Measurements from ENCODE around the gene MAP4K4. TPM values are rescaled to one million over a fixed set of nuclear protein-coding genes. Genes with fewer than 3 reads are reported as not detected.

The MAP4K4 gene
- total RNA-seq, 1 donor from 2014 or later = 36.8 TPM

DNA sequence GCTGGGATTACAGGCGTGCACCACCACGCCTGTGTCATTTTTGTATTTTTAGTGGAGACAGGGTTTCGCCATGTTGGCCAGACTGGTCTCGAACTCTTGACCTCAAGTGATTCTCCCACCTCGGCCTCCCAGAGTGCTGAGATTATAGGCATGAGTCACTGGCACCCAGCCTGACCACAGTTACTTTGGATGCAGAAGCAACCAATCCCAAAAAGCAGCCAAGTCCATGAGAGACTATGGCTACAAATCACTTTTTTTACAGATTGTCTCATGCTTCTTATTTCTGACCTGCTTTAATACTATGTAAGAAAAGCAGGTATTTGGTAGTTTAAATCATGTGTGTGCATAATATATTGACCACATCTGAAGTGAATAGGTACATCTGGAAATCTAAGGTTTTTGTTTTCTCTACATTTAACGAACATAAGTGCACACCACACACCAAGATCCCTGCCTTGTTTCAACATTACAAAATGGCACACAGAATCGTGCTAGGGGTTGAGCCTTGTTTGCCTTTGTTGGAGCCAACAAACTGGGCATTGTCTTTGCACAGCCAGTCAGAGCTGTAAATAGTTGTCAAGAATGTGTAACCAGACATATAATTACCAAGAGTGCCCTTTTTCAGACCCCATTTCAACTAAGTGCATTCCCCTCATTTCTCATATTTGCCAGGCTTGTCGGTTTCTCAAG, 18.3 kb upstream of the MAP4K4 start:
- Mint-ChIP-seq H3K27ac (no peak overlapping the region), H3K4me3 (ENCODE audit: low read depth) (no peak overlapping the region), H3K36me3 (ENCODE audit: low read depth) (no peaks in the 10 kb centered on the region), H3K9me3 (peaks cover 10% of the 10 kb centered on the region), H3K4me1 (ENCODE audit: low read depth) (peaks cover 4% of the 10 kb centered on the region), H3K27me3 (ENCODE audit: low read depth) (no peaks in the 10 kb centered on the region)
- intact Hi-C loops (cut with micrococcal nuclease) = no loop called here
- no peak for DNase-seq (ENCODE audit: low spot score)

DNA sequence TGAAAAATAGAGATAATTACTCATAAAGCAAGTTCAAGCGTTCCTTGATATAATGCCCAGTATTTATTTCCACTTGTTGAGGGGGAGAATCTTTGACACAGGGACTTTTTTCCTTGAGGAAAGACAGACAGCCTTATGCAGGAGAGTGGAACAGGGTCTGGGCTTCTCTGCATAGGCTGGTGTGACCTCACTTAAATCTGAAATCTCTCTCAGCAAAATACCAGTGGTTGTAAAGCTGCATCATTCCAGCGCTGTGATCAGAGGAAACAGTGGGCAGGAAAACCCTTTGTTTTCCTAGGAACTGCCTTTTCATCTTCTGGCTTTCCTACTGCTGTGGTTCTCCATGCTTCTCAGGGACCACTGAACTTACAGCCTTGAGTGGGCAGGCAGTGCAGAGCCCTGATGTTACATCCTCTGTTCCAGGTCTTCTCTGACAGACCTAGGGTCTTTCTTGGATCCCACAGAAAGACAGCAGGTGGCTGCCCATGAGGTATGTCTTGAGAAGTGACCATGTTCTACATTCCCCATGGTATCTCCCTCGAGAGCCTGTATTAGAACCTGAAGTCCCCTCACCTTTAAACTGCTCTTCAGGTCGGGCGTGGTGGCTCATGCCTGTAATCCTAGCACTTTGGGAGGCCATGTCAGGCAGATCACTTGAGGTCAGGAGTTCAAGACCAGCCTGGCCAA, 17.6 kb upstream of the MAP4K4 start:
- peaks cover 3% of the 10 kb centered on the region for H3K9me3 Mint-ChIP-seq
- peaks cover 4% of the 10 kb centered on the region for H3K4me1 Mint-ChIP-seq (ENCODE audit: low read depth)
- DNase-seq (ENCODE audit: low spot score) = no peak
- intact Hi-C loops (cut with micrococcal nuclease) = no loop called here
- H3K27ac Mint-ChIP-seq = no peak overlapping the region
- no peak overlapping the region for H3K4me3 Mint-ChIP-seq (ENCODE audit: low read depth)
- no peaks in the 10 kb centered on the region for H3K36me3 Mint-ChIP-seq (ENCODE audit: low read depth)
- no peaks in the 10 kb centered on the region for H3K27me3 Mint-ChIP-seq (ENCODE audit: low read depth)

DNA sequence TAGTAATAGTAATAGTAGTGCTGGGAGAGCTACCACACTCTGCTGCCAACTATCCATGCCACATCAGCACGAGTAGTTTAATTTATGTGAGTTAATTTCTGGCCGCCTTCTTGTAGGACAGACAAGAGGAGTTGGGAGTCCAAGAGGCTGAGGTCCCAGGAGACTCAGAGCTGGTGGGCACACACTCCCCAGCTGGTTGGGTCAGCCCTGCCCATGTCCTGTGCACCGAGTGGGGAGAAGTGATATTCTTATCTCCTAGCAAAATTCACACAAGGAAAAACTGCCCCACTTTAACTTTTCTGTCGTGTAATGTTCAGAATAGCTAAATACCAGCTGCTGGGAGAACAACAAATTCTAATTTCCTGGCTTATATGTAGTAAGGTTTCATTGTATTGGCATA, 15.2 kb upstream of the MAP4K4 start:
- DNase-seq (ENCODE audit: low spot score) = no peak
- Mint-ChIP-seq H3K27me3 (ENCODE audit: low read depth) (no peaks in the 10 kb centered on the region), H3K4me3 (ENCODE audit: low read depth) (no peak overlapping the region), H3K9me3 (peaks cover 3% of the 10 kb centered on the region), H3K4me1 (ENCODE audit: low read depth) (no peaks in the 10 kb centered on the region), H3K27ac (no peak overlapping the region), H3K36me3 (ENCODE audit: low read depth) (no peaks in the 10 kb centered on the region)
- intact Hi-C loops (cut with micrococcal nuclease) = no loop called here

DNA sequence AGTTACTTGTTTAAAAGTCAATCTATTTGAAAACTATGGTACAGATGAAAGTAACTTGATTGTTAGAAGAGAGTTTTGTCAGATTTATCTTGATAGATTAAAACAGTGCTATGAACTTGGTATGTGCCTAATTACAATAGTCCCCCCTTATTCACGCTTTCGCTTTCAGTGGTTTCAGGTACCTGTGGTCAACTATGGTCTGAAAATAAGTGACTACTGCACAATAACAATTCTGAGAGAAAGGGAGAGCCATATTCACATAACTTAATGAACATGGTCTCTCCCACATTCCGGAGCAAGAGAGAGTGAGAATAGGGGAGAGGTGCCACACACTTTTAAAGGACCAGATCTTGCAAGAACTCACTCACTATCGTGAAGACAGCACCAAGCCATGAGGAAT, 13.2 kb upstream of the MAP4K4 start:
- Mint-ChIP-seq H3K36me3 (ENCODE audit: low read depth) (no peaks in the 10 kb centered on the region), H3K4me3 (ENCODE audit: low read depth) (no peak overlapping the region), H3K27ac (no peak overlapping the region), H3K4me1 (ENCODE audit: low read depth) (peaks cover 6% of the 10 kb centered on the region), H3K27me3 (ENCODE audit: low read depth) (peaks cover 1% of the 10 kb centered on the region), H3K9me3 (no peaks in the 10 kb centered on the region)
- no peak for DNase-seq (ENCODE audit: low spot score)
- intact Hi-C loops (cut with micrococcal nuclease) = no loop called here

DNA sequence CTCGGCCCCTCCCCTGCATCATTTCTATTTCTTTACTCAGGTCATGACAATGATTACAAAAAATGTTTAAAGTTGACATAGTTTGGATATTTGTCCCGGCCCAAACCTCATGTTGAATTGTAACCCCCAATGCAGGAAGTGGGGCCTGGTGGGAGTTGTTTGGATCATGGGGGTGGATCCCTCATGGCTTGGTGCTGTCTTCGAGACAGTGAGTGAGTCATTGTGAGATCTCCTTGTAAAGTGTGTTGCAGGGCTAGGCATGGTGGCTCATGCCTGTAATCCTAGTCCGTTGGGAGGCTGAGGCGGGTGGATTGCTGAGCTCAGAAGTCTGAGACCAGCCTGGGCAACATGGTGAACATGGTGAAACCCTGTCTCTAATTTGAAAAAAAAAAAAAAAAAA, 9.2 kb upstream of the MAP4K4 start:
- no peak overlapping the region for H3K4me3 Mint-ChIP-seq (ENCODE audit: low read depth)
- no peak overlapping the region for H3K27ac Mint-ChIP-seq
- peaks cover 3% of the 10 kb centered on the region for H3K27me3 Mint-ChIP-seq (ENCODE audit: low read depth)
- no peak for DNase-seq (ENCODE audit: low spot score)
- no peaks in the 10 kb centered on the region for H3K9me3 Mint-ChIP-seq
- H3K36me3 Mint-ChIP-seq (ENCODE audit: low read depth) = no peaks in the 10 kb centered on the region
- H3K4me1 Mint-ChIP-seq (ENCODE audit: low read depth) = peaks cover 21% of the 10 kb centered on the region
- intact Hi-C loops (cut with micrococcal nuclease) = no loop called here

DNA sequence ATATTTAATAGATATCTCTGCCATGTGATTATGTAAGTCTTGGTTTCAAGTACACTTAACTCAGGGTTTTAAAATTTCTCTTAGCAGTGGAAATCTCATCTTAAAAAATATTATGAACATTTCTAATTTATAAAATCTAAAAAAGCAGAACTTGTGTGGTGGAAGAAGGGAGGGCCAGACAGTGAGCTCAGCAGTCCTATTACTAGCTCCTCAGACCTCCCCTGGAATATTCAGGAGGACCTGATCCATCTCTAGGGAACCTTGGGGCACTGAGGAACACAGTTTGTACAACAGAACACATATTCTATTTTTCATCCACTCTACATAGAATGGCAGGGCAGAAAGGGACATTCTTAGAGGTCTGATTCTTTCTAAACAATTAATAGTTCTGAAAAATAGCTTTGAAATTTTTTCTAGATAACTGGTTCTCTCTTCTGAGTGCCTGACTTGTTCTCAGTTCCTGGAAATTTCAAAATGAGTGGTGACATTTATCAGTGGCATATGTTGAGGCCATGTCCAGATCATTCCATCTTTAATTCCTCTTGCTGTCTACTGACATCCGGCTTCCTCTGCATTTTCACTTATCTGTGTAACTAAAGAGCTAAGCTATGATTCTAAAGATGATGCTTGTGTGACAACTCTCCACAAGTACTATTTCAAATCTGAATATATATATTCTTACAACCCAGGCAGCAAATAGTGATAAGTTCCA, 8.2 kb upstream of the MAP4K4 start:
- Mint-ChIP-seq H3K36me3 (ENCODE audit: low read depth) (no peaks in the 10 kb centered on the region), H3K27ac (no peak overlapping the region), H3K27me3 (ENCODE audit: low read depth) (peaks cover 3% of the 10 kb centered on the region), H3K4me3 (ENCODE audit: low read depth) (no peak overlapping the region), H3K4me1 (ENCODE audit: low read depth) (peaks cover 21% of the 10 kb centered on the region), H3K9me3 (no peaks in the 10 kb centered on the region)
- no peak for DNase-seq (ENCODE audit: low spot score)
- intact Hi-C loops (cut with micrococcal nuclease) = no loop called here

DNA sequence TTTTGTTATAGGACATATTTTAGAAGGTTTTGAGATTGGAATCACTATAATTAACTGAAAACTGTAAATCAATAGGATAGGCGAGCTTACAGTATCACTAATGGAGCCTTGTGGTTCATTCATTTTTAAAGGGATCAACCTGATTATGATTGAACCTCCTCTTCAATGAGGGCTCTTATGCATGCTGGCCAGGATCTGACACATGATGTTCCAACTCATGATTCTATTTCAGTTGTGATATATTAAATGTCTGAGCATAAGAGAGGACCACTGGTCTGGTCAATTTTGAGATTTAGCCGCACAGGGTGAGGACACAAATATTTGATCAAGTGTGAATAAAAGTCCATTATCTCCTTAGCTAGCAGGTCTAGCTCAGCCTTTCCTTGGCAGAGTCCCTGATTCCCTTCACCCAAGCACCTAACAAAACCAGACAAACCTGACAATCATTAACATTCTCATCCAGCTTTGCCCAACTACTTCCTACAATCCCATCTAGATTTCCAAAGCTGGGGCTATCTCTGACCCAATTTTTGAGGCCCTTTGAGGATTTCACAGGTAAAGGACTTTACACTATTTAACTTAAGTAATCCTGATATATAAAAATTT, 6.9 kb upstream of the MAP4K4 start:
- Mint-ChIP-seq H3K27me3 (ENCODE audit: low read depth) (peaks cover 3% of the 10 kb centered on the region), H3K4me3 (ENCODE audit: low read depth) (no peak overlapping the region), H3K4me1 (ENCODE audit: low read depth) (peaks cover 21% of the 10 kb centered on the region), H3K9me3 (no peaks in the 10 kb centered on the region), H3K27ac (no peak overlapping the region), H3K36me3 (ENCODE audit: low read depth) (no peaks in the 10 kb centered on the region)
- intact Hi-C loops (cut with micrococcal nuclease) = no loop called here
- no peak for DNase-seq (ENCODE audit: low spot score)

DNA sequence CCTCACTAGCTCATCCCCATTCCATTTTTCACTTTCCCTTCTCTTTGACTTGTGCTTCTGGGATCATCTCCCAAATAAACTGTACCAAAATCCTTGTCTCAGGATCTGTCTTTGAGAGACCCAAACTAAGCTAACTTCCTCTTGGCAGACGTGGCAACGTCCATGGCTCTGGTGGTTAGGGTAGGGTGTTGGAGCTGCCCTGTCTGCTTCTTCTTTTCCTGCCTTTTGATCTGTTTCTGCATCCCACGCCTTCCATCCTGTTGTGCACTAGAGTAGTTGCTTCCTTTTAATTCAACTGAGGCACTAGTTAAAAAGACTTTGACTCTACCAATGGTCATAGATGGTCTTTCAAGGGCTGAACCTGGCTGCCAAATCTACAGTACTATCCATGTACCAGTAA, 5.5 kb upstream of the MAP4K4 start:
- peaks cover 3% of the 10 kb centered on the region for H3K27me3 Mint-ChIP-seq (ENCODE audit: low read depth)
- no peak overlapping the region for H3K27ac Mint-ChIP-seq
- no peaks in the 10 kb centered on the region for H3K9me3 Mint-ChIP-seq
- H3K4me1 Mint-ChIP-seq (ENCODE audit: low read depth) = peaks cover 25% of the 10 kb centered on the region
- intact Hi-C loops (cut with micrococcal nuclease) = no loop called here
- no peak overlapping the region for H3K4me3 Mint-ChIP-seq (ENCODE audit: low read depth)
- DNase-seq (ENCODE audit: low spot score) = no peak
- no peaks in the 10 kb centered on the region for H3K36me3 Mint-ChIP-seq (ENCODE audit: low read depth)

DNA sequence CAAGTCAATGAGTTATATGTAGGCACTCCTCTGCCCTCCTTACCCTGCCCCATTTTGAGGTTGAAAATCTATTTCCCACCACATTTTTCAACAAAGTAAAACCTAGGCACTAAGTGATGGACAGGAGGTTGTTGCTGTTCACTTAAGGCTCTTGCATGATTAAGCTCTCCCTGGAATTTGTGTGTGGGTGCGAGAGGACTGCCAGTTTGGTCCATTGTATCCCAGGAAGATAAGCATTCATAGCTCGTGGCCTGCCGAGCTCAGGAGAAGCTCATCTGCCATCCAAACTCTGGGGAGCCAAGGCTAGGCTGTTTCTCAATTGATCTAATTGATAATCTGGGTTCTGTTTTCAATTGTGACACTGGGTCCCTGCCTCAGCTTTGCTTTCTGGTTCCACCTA, 4.7 kb upstream of the MAP4K4 start:
- intact Hi-C loops (cut with micrococcal nuclease) = no loop called here
- no peak overlapping the region for H3K27ac Mint-ChIP-seq
- DNase-seq (ENCODE audit: low spot score) = no peak
- H3K9me3 Mint-ChIP-seq = no peaks in the 10 kb centered on the region
- H3K27me3 Mint-ChIP-seq (ENCODE audit: low read depth) = peaks cover 3% of the 10 kb centered on the region
- no peak overlapping the region for H3K4me3 Mint-ChIP-seq (ENCODE audit: low read depth)
- H3K36me3 Mint-ChIP-seq (ENCODE audit: low read depth) = no peaks in the 10 kb centered on the region
- H3K4me1 Mint-ChIP-seq (ENCODE audit: low read depth) = peaks cover 25% of the 10 kb centered on the region

DNA sequence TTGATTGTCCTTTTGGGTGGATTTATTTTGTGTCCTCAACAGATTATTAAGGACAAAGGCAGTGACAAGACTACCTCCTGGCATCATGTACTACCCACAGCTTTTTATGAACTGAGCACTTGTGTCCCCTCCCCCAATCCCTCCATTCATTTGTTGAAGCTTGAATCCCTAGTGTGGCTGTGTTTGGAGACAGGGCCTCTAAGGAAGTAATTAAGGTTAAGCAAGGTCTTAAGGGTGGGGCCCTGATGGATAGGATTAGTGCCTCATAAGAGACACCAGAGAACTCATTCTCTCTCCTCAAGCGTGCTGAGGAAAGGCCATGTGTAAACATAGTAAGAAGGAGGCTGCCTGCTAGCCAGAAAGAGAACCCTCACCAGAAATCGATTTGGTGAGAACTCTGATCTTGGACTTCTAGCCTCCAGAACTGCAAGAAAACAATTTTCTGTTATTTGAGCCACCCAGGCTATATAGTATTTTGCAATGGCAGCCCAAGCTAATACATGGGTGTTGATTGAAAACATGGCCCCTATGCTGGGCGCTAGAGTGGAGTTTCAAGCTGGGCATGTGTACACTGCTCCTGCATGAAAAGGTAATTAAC, 3.4 kb upstream of the MAP4K4 start:
- Mint-ChIP-seq H3K27me3 (ENCODE audit: low read depth) (peaks cover 3% of the 10 kb centered on the region), H3K9me3 (no peaks in the 10 kb centered on the region), H3K36me3 (ENCODE audit: low read depth) (no peaks in the 10 kb centered on the region), H3K27ac (no peak overlapping the region), H3K4me1 (ENCODE audit: low read depth) (peaks cover 21% of the 10 kb centered on the region), H3K4me3 (ENCODE audit: low read depth) (no peak overlapping the region)
- no peak for DNase-seq (ENCODE audit: low spot score)
- intact Hi-C loops (cut with micrococcal nuclease) = no loop called here

DNA sequence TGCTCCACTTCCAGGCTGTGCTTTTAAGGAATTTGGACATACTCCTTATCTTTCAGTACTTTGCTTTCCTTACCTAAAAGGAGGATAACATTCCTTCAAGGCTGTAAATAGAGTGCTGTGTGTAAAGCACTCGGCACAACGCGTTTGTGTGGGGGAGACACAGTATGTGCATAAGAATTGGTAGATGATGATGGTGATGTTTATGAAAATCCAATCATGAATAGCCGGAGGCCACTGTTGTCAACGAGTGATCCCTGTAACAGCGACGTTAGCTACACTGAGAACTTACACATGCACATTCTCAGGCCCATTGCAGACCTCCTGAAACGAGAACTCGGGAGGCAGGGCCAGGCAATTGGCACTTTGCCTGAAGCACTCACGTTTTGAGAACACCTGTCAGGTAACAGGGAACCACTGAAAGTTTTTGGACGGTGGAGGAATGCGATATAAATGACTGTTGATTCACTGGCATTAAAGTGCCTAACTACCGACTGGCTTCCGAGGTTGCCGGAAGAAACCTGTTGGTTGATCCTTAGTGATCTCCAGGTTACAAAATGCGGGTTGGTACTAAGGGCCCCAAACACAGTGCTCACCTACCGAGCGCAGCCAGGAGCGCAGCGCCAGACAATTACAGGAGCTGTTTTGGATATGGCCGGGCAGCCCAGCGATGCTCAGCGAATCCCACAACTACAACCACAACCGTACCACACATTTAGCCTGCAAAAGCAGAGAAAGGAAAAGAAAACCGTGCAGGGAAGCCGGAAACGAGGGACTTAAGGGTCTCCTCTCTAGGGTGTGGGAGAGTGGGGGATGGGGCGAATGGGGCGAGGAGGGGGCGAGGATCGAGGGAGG, 1.0 kb upstream of the MAP4K4 start:
- H3K9me3 Mint-ChIP-seq = no peaks in the 10 kb centered on the region
- peaks cover 1% of the 10 kb centered on the region for H3K27me3 Mint-ChIP-seq (ENCODE audit: low read depth)
- intact Hi-C loops (cut with micrococcal nuclease) = loop anchor here (5.0 kb wide), 2 partner anchors 41 to 44 kb away; no protein-coding TSS in a partner anchor
- peaks cover 25% of the 10 kb centered on the region for H3K4me1 Mint-ChIP-seq (ENCODE audit: low read depth)
- peak overlapping the region; percentile 84 for H3K4me3 Mint-ChIP-seq (ENCODE audit: low read depth)
- H3K36me3 Mint-ChIP-seq (ENCODE audit: low read depth) = peaks cover 9% of the 10 kb centered on the region
- peak overlapping the region; percentile 83 for H3K27ac Mint-ChIP-seq
- no peak for DNase-seq (ENCODE audit: low spot score)
